ENCODE results near the gene DPH2.

DNA sequence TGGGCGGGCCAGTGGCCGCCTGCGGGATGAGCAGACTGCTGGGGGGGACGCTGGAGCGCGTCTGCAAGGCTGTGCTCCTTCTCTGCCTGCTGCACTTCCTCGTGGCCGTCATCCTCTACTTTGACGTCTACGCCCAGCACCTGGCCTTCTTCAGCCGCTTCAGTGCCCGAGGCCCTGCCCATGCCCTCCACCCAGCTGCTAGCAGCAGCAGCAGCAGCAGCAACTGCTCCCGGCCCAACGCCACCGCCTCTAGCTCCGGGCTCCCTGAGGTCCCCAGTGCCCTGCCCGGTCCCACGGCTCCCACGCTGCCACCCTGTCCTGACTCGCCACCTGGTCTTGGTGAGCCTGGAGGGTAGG, 11.3 kb downstream of the DPH2 start:
- TF ChIP-seq, protein P1, sequence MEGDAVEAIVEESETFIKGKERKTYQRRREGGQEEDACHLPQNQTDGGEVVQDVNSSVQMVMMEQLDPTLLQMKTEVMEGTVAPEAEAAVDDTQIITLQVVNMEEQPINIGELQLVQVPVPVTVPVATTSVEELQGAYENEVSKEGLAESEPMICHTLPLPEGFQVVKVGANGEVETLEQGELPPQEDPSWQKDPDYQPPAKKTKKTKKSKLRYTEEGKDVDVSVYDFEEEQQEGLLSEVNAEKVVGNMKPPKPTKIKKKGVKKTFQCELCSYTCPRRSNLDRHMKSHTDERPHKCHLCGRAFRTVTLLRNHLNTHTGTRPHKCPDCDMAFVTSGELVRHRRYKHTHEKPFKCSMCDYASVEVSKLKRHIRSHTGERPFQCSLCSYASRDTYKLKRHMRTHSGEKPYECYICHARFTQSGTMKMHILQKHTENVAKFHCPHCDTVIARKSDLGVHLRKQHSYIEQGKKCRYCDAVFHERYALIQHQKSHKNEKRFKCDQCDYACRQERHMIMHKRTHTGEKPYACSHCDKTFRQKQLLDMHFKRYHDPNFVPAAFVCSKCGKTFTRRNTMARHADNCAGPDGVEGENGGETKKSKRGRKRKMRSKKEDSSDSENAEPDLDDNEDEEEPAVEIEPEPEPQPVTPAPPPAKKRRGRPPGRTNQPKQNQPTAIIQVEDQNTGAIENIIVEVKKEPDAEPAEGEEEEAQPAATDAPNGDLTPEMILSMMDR (conservative IDR thresholded peaks at IDR 0.05; ENCODE audit: low read length) = no peak
- TF ChIP-seq EZH2phosphoT487 (IDR thresholded peaks at IDR 0.05; ENCODE audit: borderline replicate concordance) = no peak
